Chondrocyte (in vitro differentiated cells): ENCODE results near the gene TBCCD1. TPM values are rescaled to one million over a fixed set of nuclear protein-coding genes. Genes with fewer than 3 reads are reported as not detected.

Source experiments
- DNase-seq: peaks from one replicate; pipeline ENCODE4 v3.0.0; 2021; ENCODE audit warnings: mixed read lengths, low spot score
- H3K27ac Mint-ChIP-seq: one replicate; pipeline ENCODE4 v1.8.0; 2021; ENCODE audit warnings: mild to moderate bottlenecking, moderate library complexity, mixed read lengths; ENCODE audit not compliant: unreplicated experiment
- H3K27me3 Mint-ChIP-seq: 2 replicates; pipeline ENCODE4 v1.8.0; 2021; ENCODE audit warnings: low read depth, mixed read lengths
- H3K36me3 Mint-ChIP-seq: 2 replicates; pipeline ENCODE4 v1.8.0; 2021; ENCODE audit warnings: low read depth, mixed read lengths
- H3K4me1 Mint-ChIP-seq: 2 replicates; pipeline ENCODE4 v1.8.0; 2021; ENCODE audit warnings: low read depth, mild to moderate bottlenecking, mixed read lengths
- H3K4me3 Mint-ChIP-seq: one replicate; pipeline ENCODE4 v1.8.0; 2021; ENCODE audit warnings: mild to moderate bottlenecking, moderate library complexity, mixed read lengths; ENCODE audit not compliant: unreplicated experiment
- H3K9me3 Mint-ChIP-seq: 2 replicates; pipeline ENCODE4 v1.8.0; 2021; ENCODE audit warnings: low read depth, mixed read lengths
- CTCF ChIP-seq: fragments of 200-600 bp; sonication (generic); IDR thresholded peaks from 2 replicates; pipeline ENCODE4 v1.5.0; 2021; ENCODE audit warnings: antibody characterized with exemption, mild to moderate bottlenecking, moderate library complexity
- total RNA-seq: library from RNA; stranded (reverse); gene quantifications from 3 replicates; pipeline ENCODE4 v1.2.1, GENCODE V29; 2021

Gene TBCCD1
- total RNA-seq, 1 donor from 2014 or later = 13.8 TPM

GRCh38 chr3:186593862-186594261 lies 26.7 kb upstream of the TBCCD1 start:
- no peak for DNase-seq
- Mint-ChIP-seq H3K27ac (no peak overlapping the region), H3K4me1 (peaks cover 10% of the 10 kb centered on the region), H3K27me3 (no peaks in the 10 kb centered on the region), H3K9me3 (no peaks in the 10 kb centered on the region), H3K36me3 (no peaks in the 10 kb centered on the region), H3K4me3 (no peak overlapping the region)
- no peak for TF ChIP-seq CTCF

- H3K36me3 Mint-ChIP-seq = no peaks in the 10 kb centered on the region
- peaks cover 5% of the 10 kb centered on the region for H3K4me1 Mint-ChIP-seq
- H3K9me3 Mint-ChIP-seq = no peaks in the 10 kb centered on the region
- H3K27ac Mint-ChIP-seq = no peak overlapping the region
- no peak for DNase-seq
- H3K4me3 Mint-ChIP-seq = no peak overlapping the region
- TF ChIP-seq CTCF = no peak
- no peaks in the 10 kb centered on the region for H3K27me3 Mint-ChIP-seq
Observed at GRCh38 chr3:186592682-186593081, 25.5 kb upstream of the TBCCD1 start.

- DNase-seq = no peak
- Mint-ChIP-seq H3K9me3 (no peaks in the 10 kb centered on the region), H3K36me3 (peaks cover 2% of the 10 kb centered on the region), H3K27ac (no peak overlapping the region), H3K4me3 (no peak overlapping the region), H3K4me1 (no peaks in the 10 kb centered on the region), H3K27me3 (no peaks in the 10 kb centered on the region)
- no peak for TF ChIP-seq CTCF
Observed at GRCh38 chr3:186590580-186591295, 23.6 kb upstream of the TBCCD1 start.

GRCh38 chr3:186589856-186590579 lies 22.9 kb upstream of the TBCCD1 start:
- no peak overlapping the region for H3K27ac Mint-ChIP-seq
- TF ChIP-seq CTCF = no peak

GRCh38 chr3:186589121-186589520 lies 22.0 kb upstream of the TBCCD1 start:
- Mint-ChIP-seq H3K9me3 (no peaks in the 10 kb centered on the region), H3K36me3 (peaks cover 13% of the 10 kb centered on the region), H3K4me1 (no peaks in the 10 kb centered on the region), H3K27ac (no peak overlapping the region), H3K4me3 (no peak overlapping the region), H3K27me3 (no peaks in the 10 kb centered on the region)
- TF ChIP-seq CTCF = peak; percentile 67
- no peak for DNase-seq

More at GRCh38 chr3:186589856-186590579, 22.9 kb upstream of the TBCCD1 start:
- Mint-ChIP-seq H3K36me3 (peaks cover 5% of the 10 kb centered on the region), H3K9me3 (no peaks in the 10 kb centered on the region), H3K4me3 (no peak overlapping the region), H3K27me3 (no peaks in the 10 kb centered on the region), H3K4me1 (no peaks in the 10 kb centered on the region)
- no peak for DNase-seq
